Kidney epithelial cell (primary cell): Measurements from ENCODE around the gene LNX1. TPM values are rescaled to one million over a fixed set of nuclear protein-coding genes. Genes with fewer than 3 reads are reported as not detected.

Source experiments
- DNase-seq: peaks from one replicate; pipeline ENCODE4 v3.0.0-alpha.2; 2010; ENCODE audit warnings: low read depth
- H3K27me3 ChIP-seq: 2 replicates; pipeline ENCODE4 v1.6.0; 2011; ENCODE audit warnings: low read length; ENCODE audit not compliant: control insufficient read depth, insufficient read depth
- H3K36me3 ChIP-seq: 2 replicates; pipeline ENCODE4 v1.5.1; 2011; ENCODE audit warnings: low read length; ENCODE audit not compliant: control insufficient read depth, insufficient read depth
- H3K4me3 ChIP-seq: 2 replicates; pipeline ENCODE4 v1.5.1; 2011; ENCODE audit warnings: low read depth, mild to moderate bottlenecking, control low read depth, low read length
- total RNA-seq: library from RNA; depleted of rRNA; stranded (reverse); fragments of >200 nt; gene quantifications from 2 replicates; pipeline ENCODE4 v1.2.3, GENCODE V29; 2015
- TF ChIP-seq, protein P1 (sequence below): IDR thresholded peaks from 2 replicates; pipeline ENCODE4 v1.5.1; 2011; ENCODE audit warnings: mild to moderate bottlenecking, moderate library complexity, low read length, control low read depth, inconsistent platforms; ENCODE audit not compliant: insufficient read depth, poor library complexity, severe bottlenecking

Gene LNX1
- total RNA-seq, 1 donor from 2014 or later = 6.9 TPM

DNA sequence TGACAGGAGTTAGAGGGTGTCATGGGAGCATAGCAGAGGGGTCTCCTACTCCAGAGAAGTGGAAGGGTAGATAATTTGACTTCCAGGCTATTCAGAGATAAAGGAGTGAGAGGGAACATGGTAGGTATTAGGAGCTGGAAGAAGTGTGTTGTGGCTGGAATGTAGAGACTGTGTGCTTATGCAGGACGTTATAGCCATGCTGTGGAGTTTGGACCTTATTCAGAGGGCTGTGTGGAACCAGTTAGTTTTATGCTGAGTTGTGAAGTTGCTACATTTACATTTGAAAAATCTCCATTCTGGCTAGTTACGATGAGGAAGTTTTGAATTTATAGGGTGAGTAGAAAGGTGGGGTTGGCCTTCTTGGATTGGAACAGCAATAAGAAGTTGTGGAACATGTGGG lies 146.3 kb downstream of the LNX1 start:
- Histone ChIP-seq H3K36me3 (no peaks in the 10 kb centered on the region), H3K27me3 (no peaks in the 10 kb centered on the region), H3K4me3 (no peak overlapping the region)
- TF ChIP-seq, protein P1, sequence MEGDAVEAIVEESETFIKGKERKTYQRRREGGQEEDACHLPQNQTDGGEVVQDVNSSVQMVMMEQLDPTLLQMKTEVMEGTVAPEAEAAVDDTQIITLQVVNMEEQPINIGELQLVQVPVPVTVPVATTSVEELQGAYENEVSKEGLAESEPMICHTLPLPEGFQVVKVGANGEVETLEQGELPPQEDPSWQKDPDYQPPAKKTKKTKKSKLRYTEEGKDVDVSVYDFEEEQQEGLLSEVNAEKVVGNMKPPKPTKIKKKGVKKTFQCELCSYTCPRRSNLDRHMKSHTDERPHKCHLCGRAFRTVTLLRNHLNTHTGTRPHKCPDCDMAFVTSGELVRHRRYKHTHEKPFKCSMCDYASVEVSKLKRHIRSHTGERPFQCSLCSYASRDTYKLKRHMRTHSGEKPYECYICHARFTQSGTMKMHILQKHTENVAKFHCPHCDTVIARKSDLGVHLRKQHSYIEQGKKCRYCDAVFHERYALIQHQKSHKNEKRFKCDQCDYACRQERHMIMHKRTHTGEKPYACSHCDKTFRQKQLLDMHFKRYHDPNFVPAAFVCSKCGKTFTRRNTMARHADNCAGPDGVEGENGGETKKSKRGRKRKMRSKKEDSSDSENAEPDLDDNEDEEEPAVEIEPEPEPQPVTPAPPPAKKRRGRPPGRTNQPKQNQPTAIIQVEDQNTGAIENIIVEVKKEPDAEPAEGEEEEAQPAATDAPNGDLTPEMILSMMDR = no peak
- DNase-seq = no peak

DNA sequence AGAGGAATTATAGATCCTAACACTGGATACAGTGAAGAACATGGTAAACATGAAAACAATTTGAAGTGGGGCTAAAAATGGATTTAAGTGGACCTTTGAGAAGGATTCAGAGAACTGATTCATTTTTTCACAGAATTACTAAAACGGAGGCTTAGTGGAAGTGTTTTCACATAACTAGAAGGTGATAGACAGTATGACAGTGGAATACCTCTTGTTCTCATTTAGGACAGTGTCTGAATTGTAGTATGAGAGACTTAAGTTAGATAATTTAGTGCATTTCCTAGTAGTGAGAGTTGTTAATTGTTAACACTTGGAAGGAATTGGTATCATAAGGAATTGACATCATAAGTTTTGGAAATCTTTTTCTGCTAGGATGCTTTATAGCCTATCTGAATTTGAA lies 149.7 kb downstream of the LNX1 start:
- no peak overlapping the region for H3K4me3 ChIP-seq
- DNase-seq = no peak
- H3K27me3 ChIP-seq = no peaks in the 10 kb centered on the region
- TF ChIP-seq, protein P1 = no peak
- H3K36me3 ChIP-seq = no peaks in the 10 kb centered on the region

DNA sequence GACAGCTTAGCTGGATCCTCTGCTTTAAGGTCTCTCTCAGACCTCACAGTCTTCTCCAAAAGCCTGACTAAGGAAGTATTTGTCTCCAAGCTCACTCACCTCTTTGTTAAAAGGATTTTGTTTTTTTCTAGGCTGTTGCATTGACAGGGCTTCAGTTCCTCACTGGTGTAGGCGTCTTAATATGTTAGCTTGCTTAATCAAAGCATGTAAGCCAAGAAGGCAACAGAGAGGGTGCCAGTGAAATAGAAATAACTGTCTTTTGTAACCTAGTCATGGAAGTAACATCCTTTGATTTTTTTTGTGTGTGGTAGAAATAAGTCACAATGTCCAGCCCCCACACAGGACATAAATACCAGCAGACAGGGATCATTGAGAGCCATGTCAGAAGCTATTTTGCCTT lies 155.0 kb downstream of the LNX1 start:
- DNase-seq = no peak
- H3K36me3 ChIP-seq = no peaks in the 10 kb centered on the region
- no peak overlapping the region for H3K4me3 ChIP-seq
- no peaks in the 10 kb centered on the region for H3K27me3 ChIP-seq
- TF ChIP-seq, protein P1 = no peak

DNA sequence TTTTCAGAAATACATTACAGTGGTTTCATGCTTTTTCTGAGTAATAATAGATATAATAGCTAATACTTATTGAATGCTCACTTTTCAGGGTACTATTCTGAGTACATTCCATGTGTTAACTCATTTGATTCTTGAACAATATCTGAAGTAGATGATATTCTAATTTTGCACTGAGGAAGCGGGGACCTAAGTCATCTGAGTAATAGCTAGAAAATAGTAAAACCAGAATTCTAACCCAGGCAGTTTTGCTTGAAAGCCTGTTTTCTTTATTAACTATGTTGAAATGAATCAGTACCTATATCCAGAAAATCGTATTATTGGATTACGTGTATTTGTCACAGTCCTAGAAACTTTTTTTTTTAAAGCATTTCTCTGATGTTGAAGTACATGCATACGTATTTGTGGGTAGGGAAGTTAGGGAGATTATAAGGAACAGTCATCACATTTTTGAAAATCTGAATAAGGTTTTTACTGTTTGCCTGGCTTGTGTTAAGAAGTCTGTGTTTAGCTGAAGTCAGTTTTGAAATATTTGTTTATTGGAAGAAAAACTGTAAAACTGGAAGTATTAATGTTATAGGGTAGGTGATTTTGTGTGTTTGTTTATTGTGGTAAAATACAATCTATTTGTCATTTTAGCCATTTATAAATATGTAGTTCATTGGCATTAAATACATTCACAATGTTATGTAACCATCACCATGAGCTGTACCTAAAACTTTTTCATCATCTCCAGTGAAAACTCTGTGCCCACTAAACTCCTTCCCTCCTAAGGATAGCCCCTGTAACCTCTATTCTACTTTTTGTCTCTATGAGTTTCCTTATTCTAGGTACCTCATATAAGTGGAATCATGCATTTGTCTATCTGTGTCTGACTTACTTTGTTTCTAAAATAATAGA lies 158.5 kb downstream of the LNX1 start:
- Histone ChIP-seq H3K36me3 (no peaks in the 10 kb centered on the region), H3K4me3 (no peak overlapping the region), H3K27me3 (no peaks in the 10 kb centered on the region)
- no peak for DNase-seq
- TF ChIP-seq, protein P1 = no peak

DNA sequence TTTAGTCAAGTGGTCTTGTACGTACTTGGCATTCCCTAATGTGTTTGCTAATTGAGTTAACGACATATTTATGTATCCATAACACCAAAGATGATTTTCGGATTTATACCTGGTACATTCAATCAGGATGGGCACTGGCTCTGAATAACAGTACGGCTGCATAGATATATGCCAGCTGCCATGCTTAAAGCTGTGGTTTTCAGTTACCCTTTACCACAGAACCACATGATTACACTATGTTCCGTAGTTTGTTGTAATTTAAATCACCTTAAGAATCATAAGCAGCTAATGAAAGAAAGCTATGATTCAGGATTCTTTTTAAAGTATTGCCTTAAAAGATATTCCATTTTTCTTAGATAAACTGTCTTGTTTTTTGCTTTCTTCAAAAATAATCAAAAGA lies 160.2 kb downstream of the LNX1 start:
- no peaks in the 10 kb centered on the region for H3K36me3 ChIP-seq
- no peaks in the 10 kb centered on the region for H3K27me3 ChIP-seq
- TF ChIP-seq, protein P1 = no peak
- no peak overlapping the region for H3K4me3 ChIP-seq
- DNase-seq = no peak

DNA sequence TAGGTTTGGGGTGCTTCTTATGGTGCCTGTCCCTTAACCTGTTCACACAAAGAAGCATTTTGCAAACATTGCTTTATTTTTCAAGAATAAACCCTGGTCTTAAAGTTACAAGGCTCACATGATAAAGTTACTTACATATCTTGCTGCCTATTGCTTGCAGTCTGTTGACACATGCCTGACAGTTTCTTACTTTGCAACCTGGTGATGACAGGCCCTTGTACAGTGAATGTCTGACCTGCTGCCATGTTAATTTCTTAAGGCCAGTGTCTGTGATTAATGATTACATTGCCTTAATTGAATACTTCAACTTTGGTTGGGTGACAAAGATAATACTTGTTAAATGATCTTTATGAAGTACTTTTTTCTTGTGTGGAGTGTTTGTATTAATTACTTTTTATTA lies 163.9 kb downstream of the LNX1 start:
- DNase-seq = no peak
- no peaks in the 10 kb centered on the region for H3K27me3 ChIP-seq
- no peak overlapping the region for H3K4me3 ChIP-seq
- no peaks in the 10 kb centered on the region for H3K36me3 ChIP-seq
- TF ChIP-seq, protein P1 = no peak
